Left ventricle myocardium inferior (tissue), 1 donor: Measurements from ENCODE around the gene THRSP. TPM values are rescaled to one million over a fixed set of nuclear protein-coding genes. Genes with fewer than 3 reads are reported as not detected.
"Not testable (repeated sequence)": the region's sequence is repeated elsewhere in the genome, so short reads cannot be mapped to it uniquely, and the experiment has no call there.

ENCODE experiments used
- DNase-seq: peaks from one replicate; pipeline ENCODE4 v3.0.0-alpha.2; 2020
- H3K27ac ChIP-seq: fragments of 200-600 bp; replicated peaks from 2 replicates; pipeline ENCODE4 v1.8.0; 2021
- H3K27me3 ChIP-seq: fragments of 200-600 bp; 2 replicates; pipeline ENCODE4 v1.8.0; 2021; ENCODE audit warnings: low read depth
- H3K36me3 ChIP-seq: fragments of 200-600 bp; 2 replicates; pipeline ENCODE4 v1.8.0; 2021
- H3K4me1 ChIP-seq: fragments of 200-600 bp; 2 replicates; pipeline ENCODE4 v1.8.0; 2021
- H3K4me3 ChIP-seq: fragments of 200-600 bp; 2 replicates; pipeline ENCODE4 v1.8.0; 2021; ENCODE audit warnings: mild to moderate bottlenecking, moderate library complexity
- H3K9me3 ChIP-seq: fragments of 200-600 bp; replicated peaks from 2 replicates; pipeline ENCODE4 v1.8.0; 2021
- intact Hi-C: fragments of 100-400 bp; cut with micrococcal nuclease; formaldehyde crosslinking; loops from one replicate; pipeline ENCODE4 v1.11.0; 2022
- total RNA-seq: library from RNA; stranded (reverse); fragmentation: NEBNext Ultra II Directional; extraction: Animal tissue kit (Norgen Biotek cat#: 25700); gene quantifications from one replicate; pipeline ENCODE4 v1.2.1, GENCODE V29; 2021
- TF ChIP-seq, protein P1 (sequence below): fragments of 200-600 bp; IDR thresholded peaks from 2 replicates; pipeline ENCODE4 v1.8.0; 2021; ENCODE audit warnings: antibody characterized with exemption, mild to moderate bottlenecking, borderline replicate concordance
- donor health status: DM: no; HTN: yes; CAD: no; lungs with severe emphysema.

THRSP gene
- total RNA-seq, 1 donor from 2014 or later = 0.25 TPM

DNA sequence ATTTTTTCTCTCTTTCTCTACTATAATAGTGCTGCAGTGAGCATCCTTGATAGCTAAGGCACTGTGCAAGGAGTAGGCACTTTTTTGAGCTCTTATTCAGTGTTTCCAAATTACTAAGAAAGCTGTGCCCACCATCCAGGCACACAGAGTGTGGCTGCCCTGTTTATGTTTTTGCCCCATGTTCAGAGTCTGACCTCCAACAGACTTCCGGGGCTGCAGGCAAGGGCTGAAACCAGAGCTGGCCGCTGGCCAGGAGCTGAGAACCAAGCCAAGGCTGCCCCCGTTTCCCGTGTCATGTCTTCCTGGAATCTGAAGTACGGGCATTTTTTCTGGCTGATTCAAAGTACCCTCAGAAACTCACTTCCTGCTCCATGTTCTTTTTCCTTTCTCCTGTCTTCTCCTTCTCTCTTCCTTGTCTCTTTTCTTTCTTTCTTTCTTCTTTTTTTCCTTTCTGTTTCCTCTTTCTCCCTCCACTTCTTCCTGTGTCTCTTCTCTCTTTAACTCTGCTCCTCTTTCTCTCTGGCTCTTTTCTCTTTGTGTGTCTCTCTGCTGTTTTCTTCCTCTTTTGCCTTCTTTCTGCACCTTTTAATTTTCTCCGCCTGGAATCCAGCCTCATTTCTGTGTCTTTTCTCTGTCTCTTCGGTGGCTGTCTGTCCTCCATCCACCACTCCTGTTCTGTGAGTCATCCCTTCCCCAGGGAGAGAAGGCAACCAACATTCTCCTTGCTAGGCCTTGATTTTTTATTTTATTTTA, 23.6 kb upstream of the THRSP start:
- Histone ChIP-seq H3K27ac (peak overlapping the region; percentile 71), H3K4me1 (peaks cover 14% of the 10 kb centered on the region), H3K27me3 (no peaks in the 10 kb centered on the region), H3K4me3 (peak overlapping the region; percentile 36), H3K9me3 (no peaks in the 10 kb centered on the region), H3K36me3 (no peaks in the 10 kb centered on the region)
- intact Hi-C loops = no loop called here
- TF ChIP-seq, protein P1, sequence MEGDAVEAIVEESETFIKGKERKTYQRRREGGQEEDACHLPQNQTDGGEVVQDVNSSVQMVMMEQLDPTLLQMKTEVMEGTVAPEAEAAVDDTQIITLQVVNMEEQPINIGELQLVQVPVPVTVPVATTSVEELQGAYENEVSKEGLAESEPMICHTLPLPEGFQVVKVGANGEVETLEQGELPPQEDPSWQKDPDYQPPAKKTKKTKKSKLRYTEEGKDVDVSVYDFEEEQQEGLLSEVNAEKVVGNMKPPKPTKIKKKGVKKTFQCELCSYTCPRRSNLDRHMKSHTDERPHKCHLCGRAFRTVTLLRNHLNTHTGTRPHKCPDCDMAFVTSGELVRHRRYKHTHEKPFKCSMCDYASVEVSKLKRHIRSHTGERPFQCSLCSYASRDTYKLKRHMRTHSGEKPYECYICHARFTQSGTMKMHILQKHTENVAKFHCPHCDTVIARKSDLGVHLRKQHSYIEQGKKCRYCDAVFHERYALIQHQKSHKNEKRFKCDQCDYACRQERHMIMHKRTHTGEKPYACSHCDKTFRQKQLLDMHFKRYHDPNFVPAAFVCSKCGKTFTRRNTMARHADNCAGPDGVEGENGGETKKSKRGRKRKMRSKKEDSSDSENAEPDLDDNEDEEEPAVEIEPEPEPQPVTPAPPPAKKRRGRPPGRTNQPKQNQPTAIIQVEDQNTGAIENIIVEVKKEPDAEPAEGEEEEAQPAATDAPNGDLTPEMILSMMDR = no peak
- DNase-seq = peak; percentile 67

DNA sequence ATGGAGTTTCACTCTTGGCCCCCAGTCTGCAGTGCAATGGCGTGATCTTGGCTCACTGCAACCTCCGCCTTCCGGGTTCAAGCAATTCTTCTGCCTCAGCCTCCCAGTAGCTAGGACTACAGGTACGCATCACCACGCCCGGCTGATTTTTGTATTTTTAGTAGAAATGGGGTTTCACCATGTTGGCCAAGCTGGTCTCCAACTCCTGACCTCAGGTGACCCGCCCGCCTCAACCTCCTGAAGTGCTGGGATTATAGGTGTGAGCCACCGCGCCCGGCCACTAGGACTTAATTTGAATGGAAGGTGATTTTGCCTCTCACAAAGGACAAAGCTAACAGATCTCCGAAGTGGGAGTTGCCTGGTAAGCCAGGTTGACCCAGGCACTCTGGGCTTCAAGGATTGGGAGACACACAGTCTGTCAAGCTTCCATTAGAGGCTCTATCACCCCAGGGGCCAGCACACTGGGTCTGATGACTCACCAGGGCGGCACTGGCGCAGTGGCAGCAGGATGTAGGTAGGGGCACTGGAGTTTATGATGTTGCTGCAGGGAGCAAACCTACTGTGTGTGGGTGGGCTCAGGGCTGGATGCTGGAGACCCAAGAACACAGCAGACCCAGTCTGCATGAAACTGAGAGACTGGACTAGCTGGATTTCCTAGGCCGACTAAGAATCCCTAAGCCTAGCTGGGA, 22.8 kb upstream of the THRSP start:
- TF ChIP-seq, protein P1 = no peak
- peak overlapping the region; percentile 71 for H3K27ac ChIP-seq
- H3K27me3 ChIP-seq = no peaks in the 10 kb centered on the region
- H3K4me1 ChIP-seq = peaks cover 20% of the 10 kb centered on the region
- intact Hi-C loops = no loop called here
- no peaks in the 10 kb centered on the region for H3K36me3 ChIP-seq
- no peak overlapping the region for H3K4me3 ChIP-seq
- no peaks in the 10 kb centered on the region for H3K9me3 ChIP-seq
- no peak for DNase-seq

DNA sequence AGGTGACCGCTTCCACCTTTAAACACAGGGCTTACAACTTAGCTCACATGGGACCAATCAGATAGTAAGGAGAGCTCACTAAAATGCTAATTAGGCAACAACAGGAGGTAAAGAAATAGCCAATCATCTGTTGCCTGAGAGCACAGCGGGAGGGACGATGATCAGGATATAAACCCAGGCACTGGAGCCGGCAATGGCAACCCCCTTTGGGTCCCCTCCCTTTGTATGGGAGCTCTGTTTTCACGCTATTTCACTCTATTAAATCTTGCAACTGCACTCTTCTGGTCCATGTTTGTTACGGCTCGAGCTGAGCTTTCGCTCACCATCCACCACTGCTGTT, 22.3 kb upstream of the THRSP start:
- H3K9me3 ChIP-seq, intact Hi-C loops, H3K36me3 ChIP-seq, H3K27me3 ChIP-seq, DNase-seq, H3K4me3 ChIP-seq, H3K27ac ChIP-seq: not testable (repeated sequence)
- peaks cover 24% of the 10 kb centered on the region for H3K4me1 ChIP-seq

DNA sequence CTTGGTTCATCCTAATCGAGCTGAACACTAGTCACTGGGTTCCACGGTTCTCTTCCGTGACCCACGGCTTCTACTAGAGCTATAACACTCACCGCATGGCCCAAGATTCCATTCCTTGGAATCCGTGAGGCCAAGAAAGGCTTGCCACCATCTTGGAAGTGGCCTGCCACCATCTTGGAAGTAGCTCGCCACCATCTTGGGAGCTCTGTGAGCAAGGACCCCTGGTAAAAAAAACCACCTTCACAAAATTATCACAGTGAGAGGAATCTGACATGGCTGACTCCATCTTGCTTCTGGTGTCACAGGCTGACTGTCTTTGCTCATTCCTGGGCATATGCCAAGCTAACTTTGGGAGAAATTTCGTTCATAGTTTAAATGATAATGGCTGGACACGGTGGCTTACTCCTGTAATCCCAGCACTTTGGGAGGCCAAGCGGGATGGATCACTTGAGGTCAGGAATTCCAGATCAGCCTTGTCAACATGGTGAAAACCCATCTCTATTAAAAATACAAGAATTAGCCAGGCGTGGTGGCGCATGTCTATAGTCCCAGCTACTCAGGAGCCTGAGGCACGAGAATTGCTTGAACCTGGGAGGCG, 21.7 kb upstream of the THRSP start:
- intact Hi-C loops = no loop called here
- Histone ChIP-seq H3K36me3 (no peaks in the 10 kb centered on the region), H3K4me1 (peaks cover 26% of the 10 kb centered on the region), H3K27me3 (no peaks in the 10 kb centered on the region), H3K9me3 (no peaks in the 10 kb centered on the region), H3K27ac (no peak overlapping the region), H3K4me3 (no peak overlapping the region)
- no peak for DNase-seq
- TF ChIP-seq, protein P1 = no peak

DNA sequence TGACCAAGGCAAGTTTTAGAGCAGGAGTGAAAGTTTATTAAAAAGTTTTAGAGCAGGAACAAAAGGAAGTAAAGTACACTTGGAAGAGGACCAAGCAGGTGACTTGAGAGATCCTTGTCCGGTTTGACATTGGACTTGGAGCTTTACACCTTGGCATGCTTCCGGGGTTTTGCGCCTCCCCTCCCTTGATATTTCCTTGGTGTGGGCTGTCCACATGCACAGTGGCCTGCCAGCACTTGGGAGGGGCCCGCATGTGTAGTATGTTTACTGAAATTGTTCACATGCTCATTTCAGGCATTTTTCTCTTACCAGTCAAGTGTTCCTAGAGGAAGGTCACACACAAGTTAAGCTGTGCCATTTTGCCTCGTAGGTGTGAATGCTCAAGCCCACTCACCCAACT, 19.0 kb upstream of the THRSP start:
- no peaks in the 10 kb centered on the region for H3K36me3 ChIP-seq
- no peak for DNase-seq
- no peak overlapping the region for H3K4me3 ChIP-seq
- TF ChIP-seq, protein P1 = no peak
- no peaks in the 10 kb centered on the region for H3K9me3 ChIP-seq
- H3K27ac ChIP-seq = no peak overlapping the region
- intact Hi-C loops = no loop called here
- no peaks in the 10 kb centered on the region for H3K27me3 ChIP-seq
- peaks cover 23% of the 10 kb centered on the region for H3K4me1 ChIP-seq
